IMR-90 (cell line): ENCODE measurements around the gene TBC1D10A.

ENCODE experiments used
- FOS ChIP-seq: fragments of 150-350 bp; IDR thresholded peaks from 2 replicates; pipeline ENCODE4 v1.6.1; 2016; ENCODE audit warnings: low read depth, low read length
- MAZ ChIP-seq: IDR thresholded peaks from 2 replicates; pipeline ENCODE4 v1.6.1; 2012; ENCODE audit warnings: low read depth, mild to moderate bottlenecking, low read length, improper control_type of control experiment, moderate library complexity, borderline replicate concordance
- POLR2A ChIP-seq: IDR thresholded peaks from 2 replicates; pipeline ENCODE4 v1.6.1; 2012; ENCODE audit warnings: mild to moderate bottlenecking, low read depth, low read length
- RAD21 ChIP-seq: IDR thresholded peaks from 2 replicates; pipeline ENCODE4 v1.6.1; 2012; ENCODE audit warnings: low read length, improper control_type of control experiment
- TF ChIP-seq, protein P1 (sequence below): conservative IDR thresholded peaks from 2 replicates; pipeline ENCODE4 v1.5.1; 2012; ENCODE audit warnings: mild to moderate bottlenecking, low read depth, low read length, improper control_type of control experiment

DNA sequence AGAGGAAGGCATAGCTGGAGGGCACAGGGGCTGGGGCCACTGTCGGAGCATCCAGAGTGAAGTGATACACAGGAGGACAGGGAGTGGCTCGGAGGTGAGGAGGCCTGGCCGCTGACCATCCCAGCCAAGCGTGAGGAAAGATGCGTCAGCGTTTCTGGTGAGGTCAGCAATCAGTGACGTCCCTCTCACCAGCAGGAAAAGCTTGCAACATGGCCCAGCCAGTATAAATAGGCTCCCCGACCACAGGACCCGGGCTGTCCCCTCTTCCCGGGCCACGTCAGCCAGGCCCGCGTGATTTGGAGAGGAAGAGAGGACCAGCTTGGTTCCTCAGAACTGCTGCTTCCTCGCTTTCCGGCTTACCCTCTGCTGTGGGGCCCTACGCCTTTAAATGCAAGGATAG lies 55.9 kb downstream of the TBC1D10A start:
- TF ChIP-seq, protein P1, sequence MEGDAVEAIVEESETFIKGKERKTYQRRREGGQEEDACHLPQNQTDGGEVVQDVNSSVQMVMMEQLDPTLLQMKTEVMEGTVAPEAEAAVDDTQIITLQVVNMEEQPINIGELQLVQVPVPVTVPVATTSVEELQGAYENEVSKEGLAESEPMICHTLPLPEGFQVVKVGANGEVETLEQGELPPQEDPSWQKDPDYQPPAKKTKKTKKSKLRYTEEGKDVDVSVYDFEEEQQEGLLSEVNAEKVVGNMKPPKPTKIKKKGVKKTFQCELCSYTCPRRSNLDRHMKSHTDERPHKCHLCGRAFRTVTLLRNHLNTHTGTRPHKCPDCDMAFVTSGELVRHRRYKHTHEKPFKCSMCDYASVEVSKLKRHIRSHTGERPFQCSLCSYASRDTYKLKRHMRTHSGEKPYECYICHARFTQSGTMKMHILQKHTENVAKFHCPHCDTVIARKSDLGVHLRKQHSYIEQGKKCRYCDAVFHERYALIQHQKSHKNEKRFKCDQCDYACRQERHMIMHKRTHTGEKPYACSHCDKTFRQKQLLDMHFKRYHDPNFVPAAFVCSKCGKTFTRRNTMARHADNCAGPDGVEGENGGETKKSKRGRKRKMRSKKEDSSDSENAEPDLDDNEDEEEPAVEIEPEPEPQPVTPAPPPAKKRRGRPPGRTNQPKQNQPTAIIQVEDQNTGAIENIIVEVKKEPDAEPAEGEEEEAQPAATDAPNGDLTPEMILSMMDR: no peak
- TF ChIP-seq POLR2A (0 out of 2 replicates have a peak, but pooled peaks have one; percentile 26), MAZ (no peak), FOS (0 out of 2 replicates have a peak, but pooled peaks have one; percentile 26), RAD21 (no peak)
